Caco-2 (cell line): ENCODE measurements around the gene SLC39A5. TPM values are rescaled to one million over a fixed set of nuclear protein-coding genes. Genes with fewer than 3 reads are reported as not detected.
A peak's percentile ranks its signal among the peaks of the same experiment; 100 is the strongest.

ENCODE experiments used
- BruUV-seq: library from RNA; stranded (reverse); fragments of 400-500 nt; replicated peaks from 2 replicates; lab custom pipeline; 2021; lab: Mats Ljungman, UMichigan
- CTCF ChIA-PET: fragments of 300-600 bp; sonication (Branson Sonifier 250); formaldehyde crosslinking; loops from one replicate; lab custom pipeline; 2022; ENCODE audit warnings: antibody characterized with exemption; lab: Charles Lee
- POLR2A ChIA-PET: fragments of 300-600 bp; sonication (Branson Sonifier 250); formaldehyde crosslinking; loops from one replicate; lab custom pipeline; 2022; ENCODE audit warnings: antibody characterized with exemption; lab: Charles Lee
- DNase-seq, 2 experiments: peaks; one replicate each; pipeline versions ENCODE4 v3.0.0 to v3.0.0-alpha.2; 2020 to 2022
- H3K27me3 ChIP-seq: replicated peaks from 2 replicates; pipeline ENCODE4 v1.6.0; 2011; ENCODE audit warnings: low read length; ENCODE audit not compliant: control insufficient read depth, insufficient read depth
- H3K36me3 ChIP-seq: 2 replicates; pipeline ENCODE4 v1.5.1; 2011; ENCODE audit warnings: low read length; ENCODE audit not compliant: control insufficient read depth, insufficient read depth
- H3K4me1 ChIP-seq: fragments of 250-450 bp; sonication (Bioruptor Pico); 2 replicates; pipeline ENCODE4 v1.5.1; 2020; ENCODE audit warnings: mild to moderate bottlenecking
- H3K4me3 ChIP-seq: 2 replicates; pipeline ENCODE4 v1.5.1; 2011; ENCODE audit warnings: low read depth, mild to moderate bottlenecking, control low read depth, low read length
- H3K9me3 ChIP-seq: fragments of 250-450 bp; sonication (Bioruptor Pico); 2 replicates; pipeline ENCODE4 v1.5.1; 2020; ENCODE audit warnings: mild to moderate bottlenecking, moderate library complexity
- H3K27ac Mint-ChIP-seq: one replicate; pipeline ENCODE4 v1.8.0; 2022; ENCODE audit warnings: mixed read lengths; ENCODE audit not compliant: unreplicated experiment
- H3K27me3 Mint-ChIP-seq: one replicate; pipeline ENCODE4 v1.8.0; 2022; ENCODE audit warnings: mixed read lengths; ENCODE audit not compliant: insufficient read depth, unreplicated experiment
- H3K36me3 Mint-ChIP-seq: one replicate; pipeline ENCODE4 v1.8.0; 2022; ENCODE audit warnings: mild to moderate bottlenecking, mixed read lengths; ENCODE audit not compliant: insufficient read depth, unreplicated experiment
- H3K4me1 Mint-ChIP-seq: one replicate; pipeline ENCODE4 v1.8.0; 2022; ENCODE audit warnings: low read depth, mixed read lengths; ENCODE audit not compliant: unreplicated experiment
- H3K4me3 Mint-ChIP-seq: one replicate; pipeline ENCODE4 v1.8.0; 2022; ENCODE audit warnings: mild to moderate bottlenecking, moderate library complexity, mixed read lengths; ENCODE audit not compliant: unreplicated experiment
- H3K9me3 Mint-ChIP-seq: one replicate; pipeline ENCODE4 v1.8.0; 2022; ENCODE audit warnings: mixed read lengths; ENCODE audit not compliant: unreplicated experiment
- intact Hi-C: fragments of 100-400 bp; cut with micrococcal nuclease; formaldehyde crosslinking; loops from one replicate; pipeline ENCODE4 v1.10.0; 2022; ENCODE audit not compliant: unreplicated experiment
- total RNA-seq: library from RNA; stranded (reverse); gene quantifications from 2 replicates; pipeline ENCODE4 v1.2.3, GENCODE V29; 2022
- TF ChIP-seq, protein P1 (sequence below), 2 experiments: fragments of 200-600 bp in 1 of 2; IDR thresholded peaks; 1 replicate in 1 of 2; 2 replicates in 1 of 2; pipeline versions ENCODE4 v1.5.1 to v1.8.0; 2011 to 2022; ENCODE audit warnings: antibody characterized with exemption in 1 of 2, control low read depth in 1 of 2, inconsistent platforms in 1 of 2, low read depth in 1 of 2, low read length in 1 of 2, mild to moderate bottlenecking in 1 of 2, moderate library complexity in 1 of 2; ENCODE audit not compliant: insufficient read depth in 1 of 2, severe bottlenecking in 1 of 2, unreplicated experiment in 1 of 2

SLC39A5 gene
- total RNA-seq, 1 experiment from 2014 or later: 110 TPM

DNA sequence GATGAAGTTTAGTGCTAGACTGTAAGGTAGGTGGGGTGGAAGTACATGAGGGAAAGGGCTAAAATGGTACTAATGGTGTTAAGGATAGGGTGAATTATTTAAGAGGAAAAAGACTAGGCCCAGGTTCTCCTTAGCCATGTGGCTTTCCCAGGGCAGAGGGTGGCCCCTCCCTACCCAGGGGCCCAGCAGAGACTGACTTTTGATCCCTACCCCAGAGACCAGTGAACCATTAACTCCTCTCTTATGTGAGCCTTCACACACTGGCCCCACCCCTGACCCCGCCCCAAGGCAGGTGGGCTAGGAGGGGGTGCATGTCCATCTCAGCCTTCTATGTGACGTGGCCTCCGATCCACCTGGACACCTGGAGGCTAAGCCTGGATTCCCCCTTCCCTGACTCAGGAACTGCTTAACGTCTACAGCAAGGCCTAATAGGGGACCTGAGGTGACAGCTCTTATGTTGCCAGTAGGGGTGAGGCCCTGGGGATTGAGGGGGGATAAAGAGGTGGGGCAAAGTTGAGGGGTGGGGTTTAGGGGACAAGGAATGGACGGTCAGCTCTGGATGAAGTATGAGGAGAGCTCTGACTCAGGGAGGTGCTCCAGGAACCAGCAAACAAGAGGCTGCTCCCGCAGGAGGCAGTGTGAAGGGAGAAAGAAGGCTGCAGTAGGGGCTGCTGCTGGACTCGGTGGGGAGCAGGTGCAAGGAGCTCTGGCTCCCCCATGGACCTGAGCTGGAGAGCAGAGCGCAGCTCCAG is 757 bp downstream of the SLC39A5 start:
- BruUV-seq: TSS peak; percentile 74
- no peaks in the 10 kb centered on the region for H3K27me3 ChIP-seq
- ChIA-PET POLR2A (interaction anchor here (0.6 to 2.0 kb wide), 8 partner anchors 9 to 130 kb away, joined by 3 to 13 read pairs (median 4); partner anchors contain the start of genes RNF41, SMARCC2, STAT2 and ZC3H10), CTCF (interaction anchor here (0.5 to 1.8 kb wide), 7 partner anchors 9 to 144 kb away, joined by 3 to 15 read pairs (median 3); partner anchors contain the start of gene RNF41)
- Mint-ChIP-seq H3K9me3 (no peaks in the 10 kb centered on the region), H3K27me3 (no peaks in the 10 kb centered on the region), H3K4me3 (peak overlapping the region; percentile 86), H3K27ac (peak overlapping the region; percentile 85), H3K4me1 (peaks cover 25% of the 10 kb centered on the region), H3K36me3 (peaks cover 26% of the 10 kb centered on the region)
- TF ChIP-seq, protein P1, sequence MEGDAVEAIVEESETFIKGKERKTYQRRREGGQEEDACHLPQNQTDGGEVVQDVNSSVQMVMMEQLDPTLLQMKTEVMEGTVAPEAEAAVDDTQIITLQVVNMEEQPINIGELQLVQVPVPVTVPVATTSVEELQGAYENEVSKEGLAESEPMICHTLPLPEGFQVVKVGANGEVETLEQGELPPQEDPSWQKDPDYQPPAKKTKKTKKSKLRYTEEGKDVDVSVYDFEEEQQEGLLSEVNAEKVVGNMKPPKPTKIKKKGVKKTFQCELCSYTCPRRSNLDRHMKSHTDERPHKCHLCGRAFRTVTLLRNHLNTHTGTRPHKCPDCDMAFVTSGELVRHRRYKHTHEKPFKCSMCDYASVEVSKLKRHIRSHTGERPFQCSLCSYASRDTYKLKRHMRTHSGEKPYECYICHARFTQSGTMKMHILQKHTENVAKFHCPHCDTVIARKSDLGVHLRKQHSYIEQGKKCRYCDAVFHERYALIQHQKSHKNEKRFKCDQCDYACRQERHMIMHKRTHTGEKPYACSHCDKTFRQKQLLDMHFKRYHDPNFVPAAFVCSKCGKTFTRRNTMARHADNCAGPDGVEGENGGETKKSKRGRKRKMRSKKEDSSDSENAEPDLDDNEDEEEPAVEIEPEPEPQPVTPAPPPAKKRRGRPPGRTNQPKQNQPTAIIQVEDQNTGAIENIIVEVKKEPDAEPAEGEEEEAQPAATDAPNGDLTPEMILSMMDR (IDR thresholded peaks at IDR 0.05; ENCODE audit: insufficient read depth in 1 of 2, low read depth in 1 of 2, low read length in 1 of 2, severe bottlenecking in 1 of 2, unreplicated experiment in 1 of 2): no peak
- H3K9me3 ChIP-seq: no peaks in the 10 kb centered on the region
- H3K4me3 ChIP-seq: peak overlapping the region; percentile 43
- peaks cover 29% of the 10 kb centered on the region for H3K4me1 ChIP-seq
- peak; percentile 94 to 96 for DNase-seq
- no peaks in the 10 kb centered on the region; the same call in 1 of the 2 replicates for H3K36me3 ChIP-seq
- intact Hi-C loops: loop anchor here (1.0 to 2.0 kb wide), 4 partner anchors 8 to 70 kb away; partner anchors contain the start of genes COQ10A and CS

DNA sequence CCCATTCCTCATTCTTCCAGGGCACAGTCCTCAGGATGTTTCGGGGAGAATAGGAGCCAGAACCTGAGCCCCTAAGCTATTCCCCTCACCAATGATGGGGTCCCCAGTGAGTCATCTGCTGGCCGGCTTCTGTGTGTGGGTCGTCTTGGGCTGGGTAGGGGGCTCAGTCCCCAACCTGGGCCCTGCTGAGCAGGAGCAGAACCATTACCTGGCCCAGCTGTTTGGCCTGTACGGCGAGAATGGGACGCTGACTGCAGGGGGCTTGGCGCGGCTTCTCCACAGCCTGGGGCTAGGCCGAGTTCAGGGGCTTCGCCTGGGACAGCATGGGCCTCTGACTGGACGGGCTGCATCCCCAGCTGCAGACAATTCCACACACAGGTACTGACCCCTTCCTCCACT is 1.3 kb downstream of the SLC39A5 start:
- ChIA-PET CTCF (interaction anchor here (0.7 to 1.8 kb wide), 5 partner anchors 10 to 41 kb away, joined by 3 to 15 read pairs (median 3); partner anchors contain the start of gene RNF41), POLR2A (interaction anchor here (0.8 to 2.0 kb wide), 4 partner anchors 9 to 129 kb away, joined by 3 to 13 read pairs (median 4); partner anchors contain the start of genes RNF41, SMARCC2 and STAT2)
- H3K4me3 Mint-ChIP-seq: peak overlapping the region; percentile 86
- Histone ChIP-seq H3K27me3 (no peaks in the 10 kb centered on the region), H3K9me3 (no peaks in the 10 kb centered on the region), H3K36me3 (peaks cover 4% of the 10 kb centered on the region), H3K4me3 (peak overlapping the region; percentile 43), H3K4me1 (peaks cover 29% of the 10 kb centered on the region)
- peaks cover 28% of the 10 kb centered on the region for H3K36me3 Mint-ChIP-seq
- peak overlapping the region; percentile 85 for H3K27ac Mint-ChIP-seq
- TF ChIP-seq, protein P1 (IDR thresholded peaks at IDR 0.05; ENCODE audit: insufficient read depth in 1 of 2, low read depth in 1 of 2, low read length in 1 of 2, severe bottlenecking in 1 of 2, unreplicated experiment in 1 of 2): no peak
- intact Hi-C loops: loop anchor here (2.0 kb wide), 3 partner anchors 26 to 70 kb away; partner anchors contain the start of genes COQ10A and CS
- DNase-seq: no peak
- H3K4me1 Mint-ChIP-seq: peaks cover 25% of the 10 kb centered on the region
- BruUV-seq: no TSS peak
- H3K27me3 Mint-ChIP-seq: no peaks in the 10 kb centered on the region
- H3K9me3 Mint-ChIP-seq: no peaks in the 10 kb centered on the region

GRCh38 chr12:56234746-56235436 is 5.0 kb downstream of the SLC39A5 start:
- Histone ChIP-seq H3K9me3 (no peaks in the 10 kb centered on the region), H3K4me1 (peaks cover 21% of the 10 kb centered on the region), H3K4me3 (no peak overlapping the region), H3K36me3 (peaks cover 5% of the 10 kb centered on the region), H3K27me3 (no peaks in the 10 kb centered on the region)
- CTCF ChIA-PET: interaction anchor here (0.6 kb wide), 1 partner anchor 58 kb away, joined by 3 read pairs; no protein-coding TSS in a partner anchor
- H3K27ac Mint-ChIP-seq: peak overlapping the region; percentile 50
- TF ChIP-seq, protein P1 (IDR thresholded peaks at IDR 0.05; ENCODE audit: insufficient read depth in 1 of 2, low read depth in 1 of 2, low read length in 1 of 2, severe bottlenecking in 1 of 2, unreplicated experiment in 1 of 2): no peak
- H3K4me3 Mint-ChIP-seq: peak overlapping the region; percentile 21
- DNase-seq: no peak
- no TSS peak for BruUV-seq
- no peaks in the 10 kb centered on the region for H3K27me3 Mint-ChIP-seq
- H3K4me1 Mint-ChIP-seq: peaks cover 18% of the 10 kb centered on the region
- no peaks in the 10 kb centered on the region for H3K9me3 Mint-ChIP-seq
- POLR2A ChIA-PET: no interaction called here
- H3K36me3 Mint-ChIP-seq: peaks cover 54% of the 10 kb centered on the region
- intact Hi-C loops: no loop called here
